ENCODE results near the gene UNK.

DNA sequence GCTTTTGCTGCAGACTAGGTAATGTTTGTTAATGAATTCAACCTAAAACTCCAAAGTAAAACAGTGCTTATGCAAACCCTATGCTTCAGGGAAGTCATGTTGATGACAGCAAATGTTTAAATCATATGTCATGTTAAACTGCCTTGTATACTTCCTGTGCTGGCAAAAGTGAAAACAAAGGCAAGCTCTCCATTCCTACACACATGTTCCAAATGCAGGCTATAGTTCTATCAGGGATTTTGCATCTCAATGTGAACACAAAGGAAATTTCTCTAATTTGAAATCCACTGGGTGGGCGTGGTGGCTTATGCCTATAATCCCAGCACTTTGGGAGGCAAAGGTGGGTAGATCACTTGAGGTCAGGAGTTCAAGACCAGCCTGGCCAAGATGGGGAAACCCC lies 19.3 kb downstream of the UNK start:
- no peak for TF ChIP-seq ZNF8 (CRISPR knock-in tag; IDR thresholded peaks at IDR 0.05)
- no peak for TF ChIP-seq RARB (CRISPR knock-in tag; IDR thresholded peaks at IDR 0.05)
- TF ChIP-seq, protein P1, sequence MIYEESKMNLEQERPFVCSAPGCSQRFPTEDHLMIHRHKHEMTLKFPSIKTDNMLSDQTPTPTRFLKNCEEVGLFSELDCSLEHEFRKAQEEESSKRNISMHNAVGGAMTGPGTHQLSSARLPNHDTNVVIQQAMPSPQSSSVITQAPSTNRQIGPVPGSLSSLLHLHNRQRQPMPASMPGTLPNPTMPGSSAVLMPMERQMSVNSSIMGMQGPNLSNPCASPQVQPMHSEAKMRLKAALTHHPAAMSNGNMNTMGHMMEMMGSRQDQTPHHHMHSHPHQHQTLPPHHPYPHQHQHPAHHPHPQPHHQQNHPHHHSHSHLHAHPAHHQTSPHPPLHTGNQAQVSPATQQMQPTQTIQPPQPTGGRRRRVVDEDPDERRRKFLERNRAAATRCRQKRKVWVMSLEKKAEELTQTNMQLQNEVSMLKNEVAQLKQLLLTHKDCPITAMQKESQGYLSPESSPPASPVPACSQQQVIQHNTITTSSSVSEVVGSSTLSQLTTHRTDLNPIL (CRISPR knock-in tag; IDR thresholded peaks at IDR 0.05; ENCODE audit: low read depth) = no peak
- TF ChIP-seq TOX (CRISPR knock-in tag; IDR thresholded peaks at IDR 0.05; ENCODE audit: borderline replicate concordance) = no peak
- no peak for TF ChIP-seq CSDC2 (CRISPR knock-in tag; IDR thresholded peaks at IDR 0.05)
- TF ChIP-seq ZNF565 (CRISPR knock-in tag; conservative IDR thresholded peaks at IDR 0.05; ENCODE audit: low read depth) = no peak
- no peak for TF ChIP-seq BACH2 (CRISPR knock-in tag; IDR thresholded peaks at IDR 0.05; ENCODE audit: borderline replicate concordance)
- no peak for TF ChIP-seq ZFP30 (CRISPR knock-in tag; IDR thresholded peaks at IDR 0.05)
- no peak for TF ChIP-seq ARNTL (CRISPR knock-in tag; IDR thresholded peaks at IDR 0.05; ENCODE audit: borderline replicate concordance, low read depth)
- no peak for TF ChIP-seq ZC3H10 (CRISPR knock-in tag; IDR thresholded peaks at IDR 0.05)

Measured in SK-N-SH treated with all-trans-retinoic acid at 6 μM for 48 hours (cell line).